OCI-LY3 (cell line): Measurements from ENCODE around the gene CAMK2G.

Source experiments
- H2AFZ ChIP-seq: fragments of 200-600, 300-600 bp; shearing (Covaris generic); 2 replicates; pipeline ENCODE4 v1.6.0; 2014; ENCODE audit warnings: antibody characterized with exemption, low read depth, low read length
- H3K27ac ChIP-seq: fragments of 200-600, 300-600 bp; sonication (generic); 2 replicates; pipeline ENCODE4 v1.5.1; 2014; ENCODE audit warnings: mild to moderate bottlenecking, low read length, moderate library complexity, mixed read lengths
- H3K27me3 ChIP-seq: fragments of 200-600, 300-600 bp; sonication (generic); 2 replicates; pipeline ENCODE4 v1.6.1; 2014; ENCODE audit warnings: low read depth, low read length, mixed read lengths
- H3K36me3 ChIP-seq: fragments of 200-600, 300-600 bp; sonication (generic); replicated peaks from 2 replicates; pipeline ENCODE3; 2014; ENCODE audit warnings: low read depth, low read length, mixed read lengths
- H3K4me1 ChIP-seq: fragments of 300-600, 200-600 bp; sonication (generic); 2 replicates; pipeline ENCODE4 v1.6.1; 2014; ENCODE audit warnings: low read length, mixed read lengths
- H3K4me2 ChIP-seq: fragments of 200-600, 300-600 bp; sonication (generic); 2 replicates; pipeline ENCODE4 v1.6.1; 2014; ENCODE audit warnings: low read length, mixed read lengths
- H3K4me3 ChIP-seq: fragments of 300-600, 200-600 bp; sonication (generic); 2 replicates; pipeline ENCODE4 v1.5.1; 2014; ENCODE audit warnings: antibody characterized with exemption, mild to moderate bottlenecking, low read length, moderate library complexity
- H3K79me2 ChIP-seq: fragments of 300-600, 200-600 bp; shearing (Covaris generic); 2 replicates; pipeline ENCODE4 v1.6.1; 2014; ENCODE audit warnings: mild to moderate bottlenecking, low read length, mixed read lengths
- H3K9ac ChIP-seq: fragments of 300-600, 200-600 bp; shearing (Covaris generic); 2 replicates; pipeline ENCODE4 v1.6.0; 2014; ENCODE audit warnings: mild to moderate bottlenecking, low read length, moderate library complexity
- H3K9me3 ChIP-seq: fragments of 200-600, 300-600 bp; shearing (Covaris generic); 2 replicates; pipeline ENCODE4 v1.6.1; 2014; ENCODE audit warnings: low read length, mixed read lengths; ENCODE audit not compliant: insufficient read depth
- H4K20me1 ChIP-seq: fragments of 200-600, 300-600 bp; sonication (generic); 2 replicates; pipeline ENCODE4 v1.6.1; 2016; ENCODE audit warnings: low read length, mixed read lengths; ENCODE audit not compliant: insufficient read depth
- CTCF ChIP-seq: fragments of 200-600, 300-600 bp; sonication (generic); IDR thresholded peaks from 2 replicates; pipeline ENCODE4 v1.5.1; 2014; ENCODE audit warnings: antibody characterized with exemption, low read length, low read depth
- EZH2phosphoT487 ChIP-seq: fragments of 200-600 bp; shearing (Covaris generic); IDR thresholded peaks from 2 replicates; pipeline ENCODE4 v1.6.1; 2018; ENCODE audit warnings: antibody characterized with exemption, mixed run types, low read depth

CAMK2G gene

DNA sequence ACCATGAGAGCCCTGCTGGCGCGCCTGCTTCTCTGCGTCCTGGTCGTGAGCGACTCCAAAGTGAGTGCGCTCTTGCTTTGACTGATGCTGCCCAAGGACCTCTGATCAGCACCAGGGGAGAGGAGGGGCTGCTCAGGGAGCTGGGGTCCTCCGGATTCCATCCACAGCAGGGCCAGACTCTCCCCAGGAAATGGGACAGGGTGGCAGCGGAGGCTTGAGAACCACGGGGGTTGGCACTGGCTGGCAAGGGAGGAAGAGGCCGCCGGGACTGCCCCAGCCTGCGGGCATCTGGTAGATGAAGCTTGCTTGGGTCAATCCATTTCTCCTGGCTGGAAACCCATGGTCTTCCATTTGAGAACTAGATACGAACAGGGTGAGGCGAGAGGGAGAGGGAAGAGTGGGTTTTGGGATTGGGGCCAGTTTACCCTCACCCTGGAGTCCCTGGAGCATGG lies 37.2 kb upstream of the CAMK2G start:
- no peaks in the 10 kb centered on the region for H3K27me3 ChIP-seq
- no peaks in the 10 kb centered on the region for H3K9me3 ChIP-seq
- H3K4me1 ChIP-seq: peaks cover 27% of the 10 kb centered on the region
- peak overlapping the region; percentile 98 for H3K4me2 ChIP-seq
- H4K20me1 ChIP-seq: no peaks in the 10 kb centered on the region
- TF ChIP-seq CTCF (no peak), EZH2phosphoT487 (no peak)
- H2AFZ ChIP-seq: peak overlapping the region; percentile 82; the same call in 1 of the 2 replicates
- no peaks in the 10 kb centered on the region for H3K79me2 ChIP-seq
- H3K27ac ChIP-seq: no peak overlapping the region
- peak overlapping the region; percentile 65; the same call in 1 of the 2 replicates for H3K9ac ChIP-seq
- no peaks in the 10 kb centered on the region for H3K36me3 ChIP-seq
- H3K4me3 ChIP-seq: peak overlapping the region; percentile 91

DNA sequence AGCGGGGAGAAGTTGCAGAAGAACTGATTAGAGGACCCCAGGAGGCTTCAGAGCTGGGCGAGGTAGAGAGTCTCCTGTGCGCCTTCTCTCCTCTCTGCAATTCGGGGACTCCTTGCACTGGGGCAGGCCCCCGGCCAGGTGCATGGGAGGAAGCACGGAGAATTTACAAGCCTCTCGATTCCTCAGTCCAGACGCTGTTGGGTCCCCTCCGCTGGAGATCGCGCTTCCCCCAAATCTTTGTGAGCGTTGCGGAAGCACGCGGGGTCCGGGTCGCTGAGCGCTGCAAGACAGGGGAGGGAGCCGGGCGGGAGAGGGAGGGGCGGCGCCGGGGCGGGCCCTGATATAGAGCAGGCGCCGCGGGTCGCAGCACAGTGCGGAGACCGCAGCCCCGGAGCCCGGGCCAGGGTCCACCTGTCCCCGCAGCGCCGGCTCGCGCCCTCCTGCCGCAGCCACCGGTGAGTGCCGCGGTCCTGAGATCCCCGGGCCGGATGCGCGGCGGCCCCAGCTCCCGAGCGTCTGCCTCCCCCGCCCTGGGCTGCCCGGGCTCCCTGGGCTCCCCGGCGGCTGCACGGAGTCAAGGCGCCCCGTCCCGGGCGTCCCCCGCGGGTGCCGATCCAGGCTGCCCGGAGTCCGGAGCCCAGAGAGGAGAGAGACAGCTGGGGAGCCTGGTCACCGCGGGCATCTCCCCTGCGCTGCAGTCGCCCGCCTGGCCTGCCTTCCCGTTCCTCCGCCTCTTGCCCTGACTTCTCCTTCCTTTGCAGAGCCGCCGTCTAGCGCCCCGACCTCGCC lies 36.6 kb upstream of the CAMK2G start, which contains the start of gene PLAU:
TSS of gene PLAU (plus strand) at position 369 of the 789 bp plus-strand sequence. CDS start 424 bp downstream, outside the sequence.
- H3K36me3 ChIP-seq: no peaks in the 10 kb centered on the region
- H3K27me3 ChIP-seq: no peaks in the 10 kb centered on the region
- TF ChIP-seq EZH2phosphoT487 (no peak), CTCF (no peak)
- H3K27ac ChIP-seq: peak within 1 kb of the TSS; percentile 29
- H3K79me2 ChIP-seq: no peaks in the 10 kb centered on the region
- no peaks in the 10 kb centered on the region for H3K9me3 ChIP-seq
- peaks cover 26% of the 10 kb centered on the region for H3K4me1 ChIP-seq
- peak within 1 kb of the TSS; percentile 82 for H2AFZ ChIP-seq
- H4K20me1 ChIP-seq: no peaks in the 10 kb centered on the region
- H3K4me3 ChIP-seq: peak within 1 kb of the TSS; percentile 91
- peak within 1 kb of the TSS; percentile 65 for H3K9ac ChIP-seq
- peak within 1 kb of the TSS; percentile 98 for H3K4me2 ChIP-seq

DNA sequence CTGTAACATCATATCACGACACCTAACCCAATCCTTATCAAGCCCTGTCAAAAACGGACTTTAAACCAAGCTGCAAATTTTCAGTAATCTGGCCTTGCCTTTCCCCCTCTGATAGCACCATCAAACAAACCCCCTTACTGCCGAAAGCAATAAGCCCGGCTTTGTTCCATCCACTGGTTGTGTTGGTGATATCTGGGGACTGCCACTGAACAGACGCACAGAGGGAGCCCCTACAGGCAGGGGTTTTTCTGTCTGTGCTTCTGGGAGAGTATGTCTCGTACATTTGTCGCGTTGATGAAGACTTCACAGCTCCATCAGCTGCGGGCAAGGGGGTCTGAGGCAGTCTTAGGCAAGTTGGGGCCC lies 36.0 kb upstream of the CAMK2G start:
- H3K27me3 ChIP-seq: no peaks in the 10 kb centered on the region
- H3K36me3 ChIP-seq: no peaks in the 10 kb centered on the region
- H3K9ac ChIP-seq: peak overlapping the region; percentile 65
- H3K4me1 ChIP-seq: peaks cover 26% of the 10 kb centered on the region
- peak overlapping the region; percentile 82 for H2AFZ ChIP-seq
- H3K4me2 ChIP-seq: peak overlapping the region; percentile 98
- H4K20me1 ChIP-seq: no peaks in the 10 kb centered on the region
- H3K27ac ChIP-seq: peak overlapping the region; percentile 29
- H3K4me3 ChIP-seq: peak overlapping the region; percentile 91
- no peaks in the 10 kb centered on the region for H3K79me2 ChIP-seq
- H3K9me3 ChIP-seq: no peaks in the 10 kb centered on the region
- no peak for TF ChIP-seq EZH2phosphoT487
- peak; percentile 29; the same call in 1 of the 2 replicates for TF ChIP-seq CTCF

DNA sequence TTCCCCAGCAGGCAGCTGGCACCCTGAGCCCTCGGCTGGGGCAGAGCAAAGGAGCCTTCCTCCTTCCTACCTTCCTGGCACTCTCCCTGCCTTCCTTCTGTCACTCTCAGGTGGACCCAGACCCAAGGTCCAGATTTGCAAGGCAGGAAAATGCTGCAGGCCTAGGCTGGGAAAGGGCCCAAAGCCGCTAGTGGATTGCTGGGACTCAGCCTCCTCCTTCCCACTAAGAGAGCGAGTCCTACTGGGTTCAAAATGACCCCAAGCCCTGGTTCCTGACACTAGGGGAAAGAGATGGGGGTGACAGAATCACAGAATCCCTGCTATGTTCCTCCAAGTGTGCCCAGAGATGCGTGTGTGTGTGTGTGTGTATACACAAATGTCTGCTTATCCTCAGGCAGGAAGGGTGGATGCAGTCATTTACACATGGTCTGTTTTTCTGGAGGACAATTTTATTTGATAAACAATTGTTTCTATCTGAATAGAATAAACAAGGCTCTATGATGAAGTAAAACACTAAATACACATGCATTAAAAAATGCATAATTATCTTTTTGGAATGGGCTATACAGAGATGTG lies 35.3 kb upstream of the CAMK2G start:
- H3K27ac ChIP-seq: peak overlapping the region; percentile 32; the same call in 1 of the 2 replicates
- peaks cover 26% of the 10 kb centered on the region for H3K4me1 ChIP-seq
- no peaks in the 10 kb centered on the region for H3K27me3 ChIP-seq

More for the DNA sequence above, 35.3 kb upstream of the CAMK2G start:
- H2AFZ ChIP-seq: no peak overlapping the region
- H3K9me3 ChIP-seq: no peaks in the 10 kb centered on the region
- H3K9ac ChIP-seq: no peak overlapping the region
- no peaks in the 10 kb centered on the region for H3K79me2 ChIP-seq
- no peaks in the 10 kb centered on the region for H3K36me3 ChIP-seq
- no peaks in the 10 kb centered on the region for H4K20me1 ChIP-seq
- H3K4me3 ChIP-seq: peak overlapping the region; percentile 91
- TF ChIP-seq CTCF: no peak
- no peak for TF ChIP-seq EZH2phosphoT487
- H3K4me2 ChIP-seq: peak overlapping the region; percentile 98
